Prostate gland (tissue), 2 donors: ENCODE data around the gene FBXL16.

Source experiments
- POLR2A ChIP-seq: fragments of 450-650 bp; IDR thresholded peaks from one replicate; pipeline ENCODE4 v1.6.1; 2016; ENCODE audit warnings: antibody characterized with exemption, mild to moderate bottlenecking
- TF ChIP-seq, protein P1 (sequence below), 4 experiments: fragments of 200-600 bp in 2 of 4; fragments of 450-650 bp in 2 of 4; sonication (generic) in 2 of 4; IDR thresholded peaks; 1 replicate in 3 of 4; 2 replicates in 1 of 4; pipeline ENCODE4 v1.5.1; 2016 to 2019; ENCODE audit warnings: antibody characterized with exemption in 4 of 4, mild to moderate bottlenecking in 2 of 4, moderate library complexity in 2 of 4

DNA sequence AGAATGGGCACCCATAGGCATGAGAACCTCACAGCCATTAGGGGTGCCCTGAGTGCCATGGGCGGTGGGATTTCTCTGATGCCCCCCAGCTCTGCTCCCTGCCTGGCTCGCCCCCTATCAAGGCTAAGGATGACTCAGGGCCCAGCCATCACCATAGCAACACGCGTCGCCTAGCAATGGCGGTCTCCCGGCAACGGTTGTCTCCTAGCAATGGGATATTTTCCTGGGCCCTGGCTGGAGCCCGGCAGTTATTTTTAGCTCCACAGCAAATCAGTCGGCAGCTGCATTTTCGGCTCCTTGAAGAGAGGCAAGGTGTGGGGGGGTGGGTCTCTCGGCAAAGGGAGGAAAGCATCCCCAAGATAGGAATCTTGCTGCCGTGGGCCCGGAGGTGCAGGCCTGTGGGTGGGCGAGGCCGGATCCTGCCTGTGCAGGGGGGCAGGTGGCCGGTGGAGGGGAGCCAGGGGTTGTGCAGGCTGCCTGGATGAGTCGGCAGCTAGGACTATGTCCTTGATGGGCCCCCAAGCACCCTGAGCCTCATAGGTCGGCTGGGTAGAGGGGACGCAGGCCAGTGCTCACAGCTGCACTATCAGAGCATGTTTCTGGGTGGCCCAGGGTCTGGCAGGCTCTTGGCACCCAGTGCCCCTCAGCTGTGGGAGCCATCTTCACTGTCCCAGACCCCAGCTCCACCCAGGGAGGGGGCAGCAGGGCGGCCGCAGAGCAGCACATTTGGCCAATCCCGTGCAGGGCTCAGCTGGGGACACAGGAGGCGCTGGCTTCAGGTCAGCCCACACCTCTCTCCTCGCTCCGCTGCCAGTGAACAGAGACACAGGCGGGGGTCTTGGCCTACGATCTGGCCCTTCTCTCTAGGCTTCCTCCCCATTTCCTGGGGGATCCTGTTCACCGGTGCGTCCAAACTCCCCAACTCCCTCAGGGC, 4.2 kb upstream of the FBXL16 start:
- TF ChIP-seq, protein P1, sequence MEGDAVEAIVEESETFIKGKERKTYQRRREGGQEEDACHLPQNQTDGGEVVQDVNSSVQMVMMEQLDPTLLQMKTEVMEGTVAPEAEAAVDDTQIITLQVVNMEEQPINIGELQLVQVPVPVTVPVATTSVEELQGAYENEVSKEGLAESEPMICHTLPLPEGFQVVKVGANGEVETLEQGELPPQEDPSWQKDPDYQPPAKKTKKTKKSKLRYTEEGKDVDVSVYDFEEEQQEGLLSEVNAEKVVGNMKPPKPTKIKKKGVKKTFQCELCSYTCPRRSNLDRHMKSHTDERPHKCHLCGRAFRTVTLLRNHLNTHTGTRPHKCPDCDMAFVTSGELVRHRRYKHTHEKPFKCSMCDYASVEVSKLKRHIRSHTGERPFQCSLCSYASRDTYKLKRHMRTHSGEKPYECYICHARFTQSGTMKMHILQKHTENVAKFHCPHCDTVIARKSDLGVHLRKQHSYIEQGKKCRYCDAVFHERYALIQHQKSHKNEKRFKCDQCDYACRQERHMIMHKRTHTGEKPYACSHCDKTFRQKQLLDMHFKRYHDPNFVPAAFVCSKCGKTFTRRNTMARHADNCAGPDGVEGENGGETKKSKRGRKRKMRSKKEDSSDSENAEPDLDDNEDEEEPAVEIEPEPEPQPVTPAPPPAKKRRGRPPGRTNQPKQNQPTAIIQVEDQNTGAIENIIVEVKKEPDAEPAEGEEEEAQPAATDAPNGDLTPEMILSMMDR (IDR thresholded peaks at IDR 0.05), result no peak
- TF ChIP-seq POLR2A, result no peak
